HepG2 (cell line): ENCODE data around the gene SNN. TPM values are rescaled to one million over a fixed set of nuclear protein-coding genes. Genes with fewer than 3 reads are reported as not detected.

Experiments used
- ATAC-seq: fragments of 200-7000 bp; cut with Tn5 transposase; 3 replicates; pipeline ENCODE4 v1.9.1; 2020; ENCODE audit warnings: mild to moderate bottlenecking, moderate library complexity
- BruUV-seq: library from RNA; stranded (reverse); fragments of 400-500 nt; replicated peaks from 2 replicates; lab custom pipeline; 2021; lab: Mats Ljungman, UMichigan
- CTCF ChIA-PET: fragments of 300-600 bp; formaldehyde crosslinking; extraction: SDS; loops from one replicate; lab custom pipeline; 2021; ENCODE audit warnings: low total read pairs, inconsistent platforms, low intra/inter-chr PET ratio; lab: Yijun Ruan, JAX
- POLR2A ChIA-PET: fragments of 350-600 bp; sonication (Branson Sonifier 250); formaldehyde crosslinking; loops from one replicate; lab custom pipeline; 2020; ENCODE audit warnings: antibody characterized with exemption, inconsistent platforms; lab: Yijun Ruan, JAX
- DNase-seq: peaks from one replicate; pipeline ENCODE4 v3.0.0-alpha.2; 2015; ENCODE audit warnings: low spot score
- FAIRE-seq: peaks from 3 replicates; lab custom pipeline; 2011; peaks lifted over from hg19 to GRCh38; lab: Jason Lieb, UNC
- H2AFZ ChIP-seq: one replicate; pipeline ENCODE4 v1.6.1; 2011; ENCODE audit warnings: low read length, inconsistent platforms
- H3K27ac ChIP-seq: fragments of 300-600 bp; 3 replicates; pipeline ENCODE4 v1.8.0; 2011; ENCODE audit warnings: mixed run types, mild to moderate bottlenecking, mixed read lengths, low read length, inconsistent platforms; ENCODE audit not compliant: insufficient read depth; ENCODE audit errors: extremely low read length
- H3K27me3 ChIP-seq, 2 experiments: fragments of 200-600 bp in 1 of 2; 2 replicates in 1 of 2; 3 replicates in 1 of 2; pipeline versions ENCODE4 v1.6.0 to v1.8.0; 2011; ENCODE audit warnings: low read length in 2 of 2, mild to moderate bottlenecking in 2 of 2, moderate library complexity in 2 of 2, inconsistent platforms in 1 of 2; ENCODE audit not compliant: insufficient read depth in 2 of 2, control insufficient read depth in 1 of 2
- H3K36me3 ChIP-seq, 2 experiments: fragments of 200-600 bp in 1 of 2; replicated peaks in 1 of 2; 2 replicates in 1 of 2; 3 replicates in 1 of 2; pipeline versions ENCODE4 v1.5.1 to v1.8.0; 2011; ENCODE audit warnings: low read length in 2 of 2, inconsistent platforms in 1 of 2; ENCODE audit not compliant: insufficient read depth in 2 of 2, control insufficient read depth in 1 of 2
- H3K4me1 ChIP-seq: 2 replicates; pipeline ENCODE4 v1.5.1; 2012; ENCODE audit warnings: low read length, inconsistent platforms; ENCODE audit not compliant: insufficient read depth
- H3K4me2 ChIP-seq: 2 replicates; pipeline ENCODE4 v1.6.0; 2011; ENCODE audit warnings: low read depth, low read length, inconsistent platforms
- H3K4me3 ChIP-seq, 3 experiments: fragments of 200-600 bp in 1 of 3; sonication (generic), shearing (Covaris generic) in 1 of 3; replicated peaks in 1 of 3; 2 replicates each; pipeline ENCODE4 v1.5.1; 2011 to 2016; ENCODE audit warnings: low read length in 3 of 3, inconsistent platforms in 2 of 3, low read depth in 2 of 3, mild to moderate bottlenecking in 2 of 3, control low read depth in 1 of 3, mixed read lengths in 1 of 3; ENCODE audit not compliant: insufficient read depth in 1 of 3
- H3K79me2 ChIP-seq: one replicate; pipeline ENCODE4 v1.6.1; 2011; ENCODE audit warnings: low read length, inconsistent platforms; ENCODE audit not compliant: insufficient read depth
- H3K9ac ChIP-seq: 2 replicates; pipeline ENCODE4 v1.6.0; 2011; ENCODE audit warnings: mild to moderate bottlenecking, low read depth, low read length, inconsistent platforms; ENCODE audit not compliant: insufficient read depth
- H3K9me3 ChIP-seq: 2 replicates; pipeline ENCODE4 v1.5.1; 2012; ENCODE audit warnings: mild to moderate bottlenecking, low read length
- H4K20me1 ChIP-seq: 2 replicates; pipeline ENCODE4 v1.6.0; 2011; ENCODE audit warnings: inconsistent platforms, mild to moderate bottlenecking, low read length, moderate library complexity; ENCODE audit not compliant: insufficient read depth
- ATF7 ChIP-seq, 2 experiments: fragments of 450-650 bp in 1 of 2; sonication (generic) in 1 of 2; formaldehyde crosslinking in 1 of 2; IDR thresholded peaks; 2 replicates each; pipeline versions ENCODE4 v1.4.0 to v1.6.1; 2016 to 2020; ENCODE audit warnings: antibody characterized with exemption in 1 of 2, mild to moderate bottlenecking in 1 of 2, missing genetic modification reagents in 1 of 2
- NKX3-1 ChIP-seq: sonication (generic); formaldehyde crosslinking; IDR thresholded peaks from 2 replicates; pipeline ENCODE4 v1.5.0; 2020; ENCODE audit warnings: missing genetic modification reagents
- ZBTB7B ChIP-seq: sonication (generic); formaldehyde crosslinking; IDR thresholded peaks from 2 replicates; pipeline ENCODE4 v1.4.0; 2020; ENCODE audit warnings: missing genetic modification reagents
- ZKSCAN1 ChIP-seq: fragments of 150-350 bp; IDR thresholded peaks from 2 replicates; pipeline ENCODE4 v1.6.1; 2014; ENCODE audit warnings: low read length
- ZNF121 ChIP-seq: sonication (generic); formaldehyde crosslinking; IDR thresholded peaks from 2 replicates; pipeline ENCODE4 v1.5.0; 2020; ENCODE audit warnings: mild to moderate bottlenecking, missing genetic modification reagents
- ZNF326 ChIP-seq: sonication (generic); formaldehyde crosslinking; IDR thresholded peaks from 2 replicates; pipeline ENCODE4 v1.4.0; 2020; ENCODE audit warnings: missing genetic modification reagents, borderline replicate concordance
- WGBS: methylation state at CpG from one replicate; pipeline ENCODE4 v1.1.6; 2017; ENCODE audit warnings: low lambda C conversion rate; 5-methylcytosine and 5-hydroxymethylcytosine counted together
- in situ Hi-C: cut with HindIII; loops from 2 replicates; pipeline ENCODE4 v1.10.0; 2017; ENCODE audit warnings: low pct_unique_long_range_greater_than_20kb; ENCODE audit not compliant: extremely low pct_ligation_motif_present
- intact Hi-C: fragments of 100-400 bp; cut with micrococcal nuclease; formaldehyde crosslinking; loops from one replicate; pipeline ENCODE4 v1.10.0; 2022; ENCODE audit not compliant: unreplicated experiment
- polyA plus RNA-seq, 8 experiments: library from polyadenylated mRNA; depleted of rRNA in 3 of 8; stranded (reverse) in 7 of 8; unstranded in 1 of 8; fragments of >200 nt; fragmentation: Illumina TruSeq in 4 of 8; extraction: Trizol in 4 of 8; gene quantifications; 2 replicates each; pipeline versions ENCODE4 v1.2.1 to v1.2.3, GENCODE V29; 2011 to 2016; ENCODE audit warnings: low read depth in 4 of 8, missing spikeins in 1 of 8, mixed read lengths in 1 of 8; ENCODE audit not compliant: insufficient read depth in 1 of 8
- total RNA-seq, 5 experiments: library from RNA; depleted of rRNA; stranded (reverse); fragments of >200 nt; fragmentation: Illumina TruSeq; extraction: Trizol; gene quantifications; 2 replicates each; pipeline ENCODE4 v1.2.3, GENCODE V29; 2016; ENCODE audit warnings: low read depth in 1 of 5
- TF ChIP-seq, protein P1 (sequence below): sonication (generic); formaldehyde crosslinking; conservative IDR thresholded peaks from 2 replicates; pipeline ENCODE4 v1.5.0; 2020; ENCODE audit warnings: missing genetic modification reagents
- TF ChIP-seq, protein P2 (sequence below): IDR thresholded peaks from 2 replicates; pipeline ENCODE4 v1.6.1; 2016; ENCODE audit warnings: mild to moderate bottlenecking

The SNN gene
- total and polyA plus RNA-seq, 2 of the 13 experiments (the other 11 are each of a cell fraction or from before 2014, with no cell fraction given), result 5.2 to 8.4 TPM

DNA sequence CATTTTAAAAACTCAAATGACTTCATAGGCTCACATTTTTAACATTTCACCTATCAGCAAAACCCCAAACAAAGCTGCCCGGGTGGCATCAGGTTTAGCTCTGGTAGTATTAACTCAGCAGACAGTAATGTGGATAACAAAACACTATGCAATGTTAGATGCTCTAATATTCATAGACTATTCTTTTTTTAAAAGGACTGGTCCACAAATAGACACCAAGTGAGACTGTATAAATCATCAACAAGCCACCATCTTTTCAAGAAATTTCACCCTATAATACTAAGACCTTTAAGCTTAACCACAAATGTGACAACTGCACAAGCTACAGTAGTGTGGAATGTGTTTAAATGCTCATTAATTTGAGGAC is 20.2 kb downstream of the SNN start:
- H3K9ac ChIP-seq, result no peak overlapping the region
- POLR2A ChIA-PET, result interaction anchor here (1.1 to 1.3 kb wide), 2 partner anchors 12 to 30 kb away, joined by 3 read pairs; no protein-coding TSS in a partner anchor
- no peak for FAIRE-seq

DNA sequence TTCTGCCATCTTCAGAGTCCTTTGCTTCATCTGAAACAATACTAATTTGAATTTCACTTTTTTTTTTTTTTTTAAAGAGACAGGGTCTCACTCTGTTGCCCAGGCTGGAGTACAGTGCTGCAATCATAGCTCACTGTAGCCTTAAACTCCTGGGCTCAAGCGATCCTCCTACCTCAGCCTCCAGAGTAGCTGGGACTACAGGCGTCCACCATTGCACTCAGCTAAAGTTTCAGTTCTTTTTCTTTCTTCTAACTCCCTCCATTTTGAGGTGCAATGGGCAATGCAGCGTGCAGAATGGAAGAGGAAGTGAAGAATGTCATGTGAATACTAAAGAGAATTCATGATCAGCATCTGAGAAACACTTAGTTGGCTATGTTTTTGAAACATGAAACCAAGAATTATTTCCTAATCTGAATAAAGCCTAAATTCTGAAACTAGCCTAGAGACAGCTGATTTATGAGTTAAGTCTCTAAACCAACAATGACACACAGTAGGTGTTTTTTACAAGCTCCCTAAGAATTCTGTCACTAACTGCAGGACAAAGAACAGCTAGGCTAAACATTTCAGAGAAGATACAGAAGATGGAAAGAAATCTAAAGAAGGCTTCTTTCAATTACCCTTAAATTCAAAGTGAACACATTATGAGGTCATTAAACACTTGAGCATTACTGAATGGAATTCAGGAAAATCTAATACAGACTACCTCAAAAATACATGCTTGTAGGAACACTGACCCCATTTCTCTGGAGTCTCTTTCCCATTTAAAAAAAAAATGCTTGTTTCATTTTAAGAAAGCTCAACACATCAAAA is 21.0 kb downstream of the SNN start:
- POLR2A ChIA-PET, result interaction anchor here (1.1 to 1.4 kb wide), 3 partner anchors 11 to 29 kb away, joined by 3 read pairs; no protein-coding TSS in a partner anchor
- peaks cover 45 to 91% of the 10 kb centered on the region in 2 experiments for H3K36me3 ChIP-seq
- DNase-seq, result no peak

More for the DNA sequence above, 20.2 kb downstream of the SNN start:
- Histone ChIP-seq H3K4me3 (no peak overlapping the region), H3K27ac (no peak overlapping the region), H3K4me1 (peaks cover 15% of the 10 kb centered on the region), H3K79me2 (no peaks in the 10 kb centered on the region), H4K20me1 (0 out of 2 replicates have a peak, but pooled peaks cover 9% of the 10 kb centered on the region), H2AFZ (no peak overlapping the region), H3K9me3 (no peaks in the 10 kb centered on the region), H3K4me2 (no peak overlapping the region), H3K36me3 (peaks cover 50 to 95% of the 10 kb centered on the region in 2 experiments), H3K27me3 (no peaks in the 10 kb centered on the region)
- no TSS peak for BruUV-seq
- in situ Hi-C loops (no loop called here), intact Hi-C loops (no loop called here)
- WGBS, result 97% methylated on average over 1 of the region's 1 CpG
- TF ChIP-seq ZBTB7B (no peak), NKX3-1 (CRISPR knock-in tag) (no peak), ZNF326 (CRISPR knock-in tag) (no peak)
- ATAC-seq (no peak), DNase-seq (no peak)
- CTCF ChIA-PET, result no interaction called here

More for the DNA sequence above, 21.0 kb downstream of the SNN start:
- CTCF ChIA-PET, result no interaction called here
- Histone ChIP-seq H3K27ac (peak overlapping the region; percentile 22), H3K4me1 (peaks cover 15% of the 10 kb centered on the region), H3K4me3 (no peak overlapping the region), H3K27me3 (no peaks in the 10 kb centered on the region), H3K9me3 (no peaks in the 10 kb centered on the region), H2AFZ (no peak overlapping the region), H3K79me2 (no peaks in the 10 kb centered on the region), H3K9ac (no peak overlapping the region), H4K20me1 (0 out of 2 replicates have a peak, but pooled peaks cover 9% of the 10 kb centered on the region), H3K4me2 (no peak overlapping the region)
- 97% methylated on average over 3 of the region's 3 CpGs for WGBS
- FAIRE-seq, result no peak
- no peak for ATAC-seq
- TF ChIP-seq, protein P1, sequence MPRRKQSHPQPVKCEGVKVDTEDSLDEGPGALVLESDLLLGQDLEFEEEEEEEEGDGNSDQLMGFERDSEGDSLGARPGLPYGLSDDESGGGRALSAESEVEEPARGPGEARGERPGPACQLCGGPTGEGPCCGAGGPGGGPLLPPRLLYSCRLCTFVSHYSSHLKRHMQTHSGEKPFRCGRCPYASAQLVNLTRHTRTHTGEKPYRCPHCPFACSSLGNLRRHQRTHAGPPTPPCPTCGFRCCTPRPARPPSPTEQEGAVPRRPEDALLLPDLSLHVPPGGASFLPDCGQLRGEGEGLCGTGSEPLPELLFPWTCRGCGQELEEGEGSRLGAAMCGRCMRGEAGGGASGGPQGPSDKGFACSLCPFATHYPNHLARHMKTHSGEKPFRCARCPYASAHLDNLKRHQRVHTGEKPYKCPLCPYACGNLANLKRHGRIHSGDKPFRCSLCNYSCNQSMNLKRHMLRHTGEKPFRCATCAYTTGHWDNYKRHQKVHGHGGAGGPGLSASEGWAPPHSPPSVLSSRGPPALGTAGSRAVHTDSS (CRISPR knock-in tag), result no peak
- TF ChIP-seq ZKSCAN1, result peak; percentile 81; the same call in 1 of the 2 replicates
- TF ChIP-seq ATF7 (IDR thresholded peaks at IDR 0.05), result peak; percentile 40; the same call in 1 of the 2 replicates
- no peak for TF ChIP-seq ATF7 (CRISPR knock-in tag; IDR thresholded peaks at IDR 0.05)
- TF ChIP-seq ZNF121, result peak; percentile 54; the same call in 1 of the 2 replicates
- TF ChIP-seq, protein P2, sequence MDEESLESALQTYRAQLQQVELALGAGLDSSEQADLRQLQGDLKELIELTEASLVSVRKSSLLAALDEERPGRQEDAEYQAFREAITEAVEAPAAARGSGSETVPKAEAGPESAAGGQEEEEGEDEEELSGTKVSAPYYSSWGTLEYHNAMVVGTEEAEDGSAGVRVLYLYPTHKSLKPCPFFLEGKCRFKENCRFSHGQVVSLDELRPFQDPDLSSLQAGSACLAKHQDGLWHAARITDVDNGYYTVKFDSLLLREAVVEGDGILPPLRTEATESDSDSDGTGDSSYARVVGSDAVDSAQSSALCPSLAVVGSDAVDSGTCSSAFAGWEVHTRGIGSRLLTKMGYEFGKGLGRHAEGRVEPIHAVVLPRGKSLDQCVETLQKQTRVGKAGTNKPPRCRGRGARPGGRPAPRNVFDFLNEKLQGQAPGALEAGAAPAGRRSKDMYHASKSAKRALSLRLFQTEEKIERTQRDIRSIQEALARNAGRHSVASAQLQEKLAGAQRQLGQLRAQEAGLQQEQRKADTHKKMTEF (CRISPR knock-in tag), result 0 out of 2 replicates have a peak, but pooled peaks have one; percentile 9
- intact Hi-C loops, result no loop called here
- no TSS peak for BruUV-seq
- in situ Hi-C loops, result no loop called here
